HG03025 (cell line): ENCODE measurements around the gene BNIPL.
A peak's percentile ranks its signal among the peaks of the same experiment; 100 is the strongest.

Experiments
- ATAC-seq: cut with Tn5 transposase; IDR thresholded peaks from one replicate; pipeline ENCODE4 v1.9.1; 2021; ENCODE audit warnings: mild to moderate bottlenecking, moderate library complexity; ENCODE audit not compliant: unreplicated experiment, low FRiP score

Gene BNIPL

GRCh38 chr1:151036356-151036755, at the start of gene BNIPL:
Gene BNIPL, plus strand, starts transcription at chr1:151036586. Its CDS starts 140 bp downstream, at chr1:151036726.
- no peak for ATAC-seq

- ATAC-seq: no peak
Measured at GRCh38 chr1:150987924-150988323, 48.5 kb upstream of the BNIPL start.

GRCh38 chr1:150992626-150993025, 43.8 kb upstream of the BNIPL start:
- ATAC-seq: no peak

- no peak for ATAC-seq
Measured at GRCh38 chr1:150994248-150994647, 42.1 kb upstream of the BNIPL start.

GRCh38 chr1:150995460-150995859, 40.9 kb upstream of the BNIPL start:
- no peak for ATAC-seq

- ATAC-seq: no peak
Measured at GRCh38 chr1:150995896-150996295, 40.5 kb upstream of the BNIPL start.

- ATAC-seq: no peak
Measured at GRCh38 chr1:150997126-150997872, 39.1 kb upstream of the BNIPL start.

GRCh38 chr1:150997949-150998348, 38.4 kb upstream of the BNIPL start:
- ATAC-seq: no peak

- no peak for ATAC-seq
Measured at GRCh38 chr1:150999051-150999674, 37.2 kb upstream of the BNIPL start.

- ATAC-seq: no peak
Measured at GRCh38 chr1:150999926-151000325, 36.5 kb upstream of the BNIPL start.

GRCh38 chr1:151000408-151000807, 36.0 kb upstream of the BNIPL start:
- ATAC-seq: no peak

- no peak for ATAC-seq
Measured at GRCh38 chr1:151001602-151002001, 34.8 kb upstream of the BNIPL start.

GRCh38 chr1:151002051-151002450, 34.3 kb upstream of the BNIPL start:
- ATAC-seq: no peak

- ATAC-seq: no peak
Measured at GRCh38 chr1:151002611-151003010, 33.8 kb upstream of the BNIPL start.

- no peak for ATAC-seq
Measured at GRCh38 chr1:151003180-151003579, 33.2 kb upstream of the BNIPL start.

GRCh38 chr1:151005729-151006319, 30.6 kb upstream of the BNIPL start:
- ATAC-seq: no peak

- no peak for ATAC-seq
Measured at GRCh38 chr1:151006327-151007052, 29.9 kb upstream of the BNIPL start, which contains the start of gene MINDY1. Gene MINDY1, minus strand, starts transcription at chr1:151006902. Its CDS starts 4,285 bp downstream, at chr1:151002617.

- ATAC-seq: no peak
Measured at GRCh38 chr1:151007853-151008243, 28.5 kb upstream of the BNIPL start.

- peak; percentile 49 for ATAC-seq
Measured at GRCh38 chr1:151008244-151009205, 27.9 kb upstream of the BNIPL start, which contains the start of gene PRUNE1. Gene PRUNE1, plus strand, starts transcription at chr1:151008449. Its CDS starts 184 bp downstream, at chr1:151008633.

GRCh38 chr1:151009206-151009587, 27.2 kb upstream of the BNIPL start:
- ATAC-seq: no peak
